ENCODE data around the gene ZNF670.

ZNF670 gene

DNA sequence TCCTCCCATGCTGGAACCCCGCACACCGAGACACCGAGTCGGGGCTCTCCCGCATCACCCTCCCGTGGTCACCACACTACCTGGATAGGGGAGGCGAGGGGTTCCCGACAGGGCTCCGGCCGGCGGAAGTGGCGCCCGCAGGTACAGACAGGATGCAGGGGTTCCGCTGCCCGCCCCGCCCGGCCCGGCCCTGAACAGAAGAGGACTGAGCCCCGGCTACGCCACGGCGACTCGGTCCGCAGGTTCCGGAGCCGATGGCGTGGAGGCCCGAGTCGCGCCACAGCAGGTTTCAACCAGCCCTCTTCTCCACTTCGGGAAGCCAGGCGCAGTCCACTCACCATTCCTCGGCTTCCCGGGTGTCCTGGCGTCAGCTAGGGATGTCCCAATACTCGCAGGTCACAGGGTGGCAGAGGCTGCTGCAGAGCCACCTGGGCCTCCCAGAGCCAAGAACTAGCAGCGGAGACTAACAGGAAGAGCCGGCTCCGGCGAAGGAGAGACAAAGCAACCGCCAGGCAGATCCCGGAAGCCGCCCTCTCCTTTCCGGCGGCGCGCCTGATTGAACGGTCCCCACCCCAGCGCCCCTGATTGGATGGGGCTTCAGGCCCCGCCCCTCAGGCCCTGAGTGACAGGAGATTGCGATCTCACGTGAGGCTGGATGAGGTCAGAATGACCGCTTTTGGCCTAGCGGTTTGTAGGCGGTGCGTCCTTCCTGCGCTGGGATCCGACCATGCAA, 25.4 kb upstream of the ZNF670 start, which contains the start of gene ZNF669:
Gene ZNF669, minus strand, starts transcription at position 498 of the 733 bp plus-strand sequence. Its CDS starts 157 bp downstream, at position 341.
- DNase-seq (ENCODE audit: low read depth) = peak; percentile 87

DNA sequence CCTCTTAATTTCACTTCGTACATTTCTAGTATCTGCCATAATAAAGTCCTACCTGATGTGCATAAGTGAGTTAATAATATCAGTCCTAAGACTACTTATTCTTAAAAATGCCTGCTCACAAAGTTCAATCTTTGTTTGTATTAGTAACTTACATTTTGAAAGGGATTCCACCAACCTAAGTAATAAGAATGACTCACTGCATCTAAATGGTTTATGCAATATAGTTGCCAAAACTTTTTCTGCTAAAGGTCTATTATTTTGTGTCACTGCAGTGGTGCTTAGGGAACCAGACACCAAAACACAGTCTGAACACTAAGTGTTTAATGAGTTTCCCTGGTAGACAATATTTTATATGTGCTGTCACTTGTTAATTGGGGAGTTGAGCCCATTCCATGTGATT, 23.8 kb upstream of the ZNF670 start:
- no peak for DNase-seq (ENCODE audit: low read depth)

DNA sequence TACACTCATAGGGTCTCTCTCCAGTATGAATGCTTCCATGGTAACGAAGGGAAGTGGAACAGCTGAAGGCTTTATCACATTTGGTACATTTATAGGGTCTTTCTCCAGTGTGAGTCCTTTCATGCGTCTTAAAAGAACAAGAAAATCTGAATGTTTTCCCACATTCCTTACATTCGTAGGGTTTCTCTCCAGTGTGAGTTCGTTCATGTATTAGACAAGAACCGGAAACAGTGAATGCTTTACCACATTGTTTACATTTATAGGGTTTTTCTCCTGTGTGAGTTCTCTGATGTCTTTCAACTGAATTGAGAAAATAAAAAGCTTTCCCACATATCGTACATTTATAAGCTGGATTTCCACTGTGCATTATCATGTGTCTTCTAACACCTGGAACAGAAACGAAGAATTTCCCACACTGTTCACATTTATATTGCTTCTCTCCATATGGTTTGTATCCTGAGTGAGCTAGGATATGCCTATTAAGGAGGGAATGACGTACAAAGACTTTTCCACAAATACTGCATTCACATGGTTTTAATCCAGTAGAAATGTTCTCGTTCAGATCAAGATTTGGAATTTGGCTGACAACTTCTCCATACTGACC, 22.2 kb upstream of the ZNF670 start:
- DNase-seq (ENCODE audit: low read depth) = no peak

DNA sequence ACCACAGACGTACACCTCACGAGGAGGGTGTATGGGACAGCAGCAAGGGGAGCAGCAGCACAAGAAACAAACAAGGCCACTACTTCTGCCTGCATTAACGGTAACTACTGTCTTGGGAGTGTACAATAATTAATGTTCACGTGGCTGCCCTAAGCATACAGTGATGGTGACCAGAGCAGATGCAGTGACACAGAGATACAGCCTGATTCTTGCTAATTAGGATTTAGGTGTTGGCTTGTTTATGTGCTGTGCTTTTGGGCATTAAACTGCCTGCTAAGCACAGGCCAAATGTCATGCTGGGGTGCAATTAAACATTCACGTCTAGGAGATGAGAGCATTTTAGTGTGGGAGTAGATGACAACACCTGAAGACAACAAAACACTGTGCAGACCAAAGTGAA, 18.3 kb upstream of the ZNF670 start:
- no peak for DNase-seq (ENCODE audit: low read depth)

DNA sequence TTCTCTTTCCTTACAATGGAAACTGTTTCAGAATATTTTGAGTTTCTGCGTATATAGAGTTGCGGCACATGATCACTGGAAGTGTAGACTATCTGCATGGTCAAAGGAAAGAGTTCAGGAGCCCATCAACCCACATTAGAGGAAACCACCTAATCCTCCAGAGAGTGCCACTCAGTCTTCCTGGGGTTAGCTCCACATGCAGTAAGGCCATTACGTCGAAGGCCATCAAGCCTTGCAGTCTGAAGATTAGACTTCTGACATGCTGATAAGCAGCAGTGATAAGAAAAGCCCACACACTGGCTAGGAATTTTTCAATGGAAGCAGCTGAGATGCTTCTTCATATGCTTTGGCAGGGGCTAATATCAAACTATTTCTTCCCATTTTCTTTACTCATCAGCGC, 17.9 kb upstream of the ZNF670 start:
- DNase-seq (ENCODE audit: low read depth) = no peak

DNA sequence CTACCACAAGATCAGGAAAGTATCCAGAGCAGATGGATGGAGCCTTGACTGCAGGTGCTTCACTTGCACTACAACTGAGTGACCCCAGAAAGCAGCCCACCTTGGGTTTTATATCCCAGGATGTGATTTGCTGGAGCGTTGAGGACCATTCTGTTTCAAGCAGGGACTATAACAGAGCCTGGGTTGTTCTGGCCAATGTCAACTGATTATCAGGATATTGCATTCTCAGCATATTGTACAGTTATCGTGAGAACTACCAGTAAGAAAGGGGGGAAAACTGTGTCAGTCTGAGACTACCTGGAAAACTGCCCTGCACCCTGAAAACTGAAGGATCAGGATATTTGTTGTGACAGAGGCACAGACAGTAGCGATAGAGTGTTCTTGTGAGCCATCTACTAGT, 17.5 kb upstream of the ZNF670 start:
- no peak for DNase-seq (ENCODE audit: low read depth)

DNA sequence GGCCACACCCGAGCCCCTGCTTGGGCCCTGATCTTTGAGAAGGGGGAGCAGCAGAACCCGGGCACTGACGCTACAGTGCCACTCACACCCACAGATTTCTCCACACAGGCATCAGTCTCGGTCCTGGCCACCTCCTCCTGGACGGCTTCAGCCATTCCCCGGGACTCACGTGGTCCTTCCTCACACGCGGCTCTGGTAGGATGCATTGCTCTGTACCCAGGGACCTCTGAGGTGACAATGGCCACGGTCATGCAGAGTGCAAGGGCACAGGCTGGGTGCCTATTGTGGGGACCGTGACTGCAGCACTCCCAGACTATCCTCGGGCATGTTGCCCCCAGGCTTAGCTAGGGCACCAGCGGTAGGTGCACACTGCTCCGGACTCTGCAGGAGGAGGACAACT, 11.8 kb upstream of the ZNF670 start:
- no peak for DNase-seq (ENCODE audit: low read depth)

DNA sequence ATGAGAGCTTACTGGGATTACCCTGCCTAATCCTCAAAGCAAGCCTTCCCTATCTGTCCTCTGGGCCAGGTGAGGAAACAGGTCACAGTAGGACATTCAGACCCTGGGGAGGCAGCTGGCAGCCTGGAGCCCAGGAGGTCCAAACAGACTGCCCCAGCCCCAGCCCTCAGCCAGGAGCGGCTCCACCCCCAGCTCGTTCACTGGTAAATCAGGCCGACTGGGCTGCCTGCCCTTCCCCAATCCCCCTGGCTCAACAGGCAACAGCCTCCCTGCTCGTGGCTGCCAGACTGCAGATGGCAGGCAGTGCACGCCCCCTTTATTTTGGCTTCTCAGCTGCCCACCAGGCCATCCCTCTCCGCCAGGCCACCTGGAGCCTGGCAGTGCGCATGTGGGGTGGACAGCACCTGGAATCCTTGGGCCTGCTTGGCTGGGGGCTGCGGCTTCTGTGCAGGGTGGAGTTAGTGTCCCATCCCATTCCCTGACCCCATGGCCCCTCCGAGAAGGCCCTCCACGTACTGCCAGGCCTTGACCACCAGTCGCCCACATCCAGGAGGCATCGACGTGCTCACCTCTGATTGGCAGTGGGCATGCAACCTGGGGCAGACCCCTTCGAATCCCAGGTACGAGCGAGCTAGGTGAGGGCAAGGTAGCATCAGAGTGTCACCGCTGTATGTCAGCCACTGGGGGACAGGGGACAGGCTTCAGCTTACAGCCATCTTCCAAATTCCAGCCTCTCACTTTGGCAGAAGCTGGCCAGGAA, 11.2 kb upstream of the ZNF670 start:
- no peak for DNase-seq (ENCODE audit: low read depth)

DNA sequence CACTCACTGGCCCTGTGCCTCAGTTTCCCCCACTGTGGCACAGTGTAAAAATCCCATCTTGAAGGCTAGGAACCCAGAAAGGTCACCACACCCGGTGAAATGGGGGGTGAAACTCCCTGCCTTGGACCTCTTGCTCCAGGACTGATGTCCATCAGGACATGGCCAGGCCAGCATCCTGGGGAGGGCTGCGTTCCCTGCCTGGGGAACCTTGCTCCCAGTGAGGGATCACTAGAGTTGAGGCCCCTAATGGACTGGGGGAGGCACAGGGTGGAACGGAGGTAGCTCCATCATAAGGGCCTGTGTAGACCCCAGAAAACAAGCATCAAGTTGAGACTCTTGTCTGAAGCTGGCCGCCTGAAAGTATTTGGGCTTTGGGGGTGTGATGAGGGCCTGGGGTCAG, 10.4 kb upstream of the ZNF670 start:
- DNase-seq (ENCODE audit: low read depth) = no peak

DNA sequence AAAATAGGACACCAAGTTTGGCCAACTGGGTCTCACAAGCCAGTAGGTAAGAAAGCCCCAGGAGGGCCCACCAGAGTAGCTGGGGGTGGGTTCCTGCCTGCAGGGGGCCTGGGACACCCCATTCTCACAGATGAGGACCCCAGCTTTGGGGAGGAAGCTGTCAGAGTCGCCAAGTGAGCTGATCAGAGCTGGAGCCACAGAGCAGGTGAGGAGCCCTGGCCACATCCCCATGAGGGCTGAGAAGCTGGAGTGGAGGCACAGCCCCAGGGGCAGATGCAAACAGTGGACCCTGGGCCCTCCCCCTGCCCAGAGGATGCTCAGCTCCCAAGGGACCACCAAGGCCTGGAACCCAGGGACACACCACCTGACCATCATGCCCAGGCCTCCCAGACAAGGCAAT, 8.6 kb upstream of the ZNF670 start:
- no peak for DNase-seq (ENCODE audit: low read depth)

DNA sequence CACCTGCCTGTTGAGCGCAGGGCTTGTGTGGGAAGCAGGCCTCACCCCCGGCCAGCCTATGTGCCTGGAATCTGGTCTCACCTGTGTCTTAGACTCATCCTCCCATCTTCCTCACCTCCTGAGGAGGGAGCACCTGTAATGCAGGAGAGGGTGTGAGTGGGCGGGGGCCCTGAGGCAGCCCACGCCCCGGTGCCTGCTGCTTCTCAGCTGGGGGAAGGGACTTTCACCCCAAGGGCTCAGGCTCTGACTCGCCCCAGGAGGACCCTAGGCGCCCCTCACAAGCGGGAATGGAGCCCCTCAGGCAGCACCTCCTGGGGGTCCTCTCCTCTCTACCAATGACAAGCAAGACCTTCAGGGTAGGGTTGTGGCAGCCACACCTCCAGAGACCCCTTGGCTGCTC, 6.7 kb upstream of the ZNF670 start:
- no peak for DNase-seq (ENCODE audit: low read depth)

DNA sequence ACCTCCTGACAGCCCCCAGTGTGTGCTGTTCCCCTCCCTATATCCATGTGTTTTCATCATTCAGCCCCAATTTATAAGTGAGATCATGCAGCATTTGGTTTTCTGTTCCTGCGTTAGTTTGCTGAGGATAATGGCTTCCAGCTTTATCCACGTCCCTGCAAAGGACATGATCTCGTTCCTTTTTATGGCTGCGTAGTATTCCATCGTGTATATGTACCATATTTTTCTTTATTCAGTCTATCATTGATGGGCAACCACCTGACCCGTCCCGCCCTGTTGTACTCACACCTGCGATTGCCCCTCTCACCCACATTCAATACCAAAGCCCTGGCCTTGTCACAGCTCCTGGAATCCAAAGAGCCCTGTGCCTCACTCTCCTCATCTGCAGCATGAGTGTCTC, 6.2 kb upstream of the ZNF670 start:
- DNase-seq (ENCODE audit: low read depth) = no peak

DNA sequence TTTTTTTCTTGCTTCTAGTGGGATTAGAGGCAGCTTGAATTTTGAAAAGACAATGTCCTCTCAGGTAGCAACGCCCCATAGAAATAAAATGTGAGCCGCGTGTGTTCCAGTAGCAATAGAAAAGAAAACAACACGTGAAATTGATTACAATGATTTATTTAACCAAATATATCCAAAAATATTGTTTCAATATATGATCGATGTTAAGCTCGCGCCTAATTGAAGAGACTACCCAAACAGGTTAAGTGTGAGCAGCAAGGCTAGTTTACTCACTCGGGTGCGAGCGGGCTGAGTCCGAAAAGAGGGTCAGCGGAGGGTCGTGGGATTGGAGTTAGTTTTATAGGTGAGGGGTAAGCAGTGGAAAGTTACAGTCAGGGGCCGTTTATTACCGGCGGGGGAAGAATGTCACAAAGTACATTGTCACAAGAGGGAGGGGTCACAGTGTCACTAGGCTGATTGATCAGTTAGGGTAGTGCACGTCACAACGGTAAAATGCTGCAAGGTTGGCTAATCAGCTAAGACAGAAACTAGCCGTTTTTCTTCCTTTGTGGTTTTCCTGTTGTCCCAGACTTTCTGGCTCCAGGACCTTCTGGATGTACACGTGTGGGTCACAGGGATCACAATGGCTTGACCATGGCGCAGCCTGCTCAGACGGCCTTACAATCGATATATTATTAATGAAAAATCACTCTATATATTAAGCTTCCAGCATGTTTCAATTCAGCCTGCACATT, 697 bp upstream of the ZNF670 start:
- no peak for DNase-seq (ENCODE audit: low read depth)

DNA sequence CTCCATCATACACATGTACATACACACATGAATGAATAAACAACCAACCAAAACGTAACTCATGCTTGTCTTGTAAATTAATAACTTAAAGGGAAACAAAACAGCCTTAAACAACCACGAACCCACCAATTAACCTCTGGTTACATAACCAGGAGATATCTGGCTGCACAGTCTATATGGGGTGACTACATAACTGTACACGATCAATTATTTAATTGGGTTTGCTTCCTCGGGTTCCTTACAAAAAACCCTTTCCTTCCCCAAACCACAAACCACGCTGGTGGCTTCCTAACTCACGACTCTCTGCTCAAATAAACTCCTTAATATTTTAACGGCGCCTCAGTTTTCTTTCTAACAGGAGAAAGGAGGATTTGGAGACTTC, 744 bp downstream of the ZNF670 start:
- no peak for DNase-seq (ENCODE audit: low read depth)

DNA sequence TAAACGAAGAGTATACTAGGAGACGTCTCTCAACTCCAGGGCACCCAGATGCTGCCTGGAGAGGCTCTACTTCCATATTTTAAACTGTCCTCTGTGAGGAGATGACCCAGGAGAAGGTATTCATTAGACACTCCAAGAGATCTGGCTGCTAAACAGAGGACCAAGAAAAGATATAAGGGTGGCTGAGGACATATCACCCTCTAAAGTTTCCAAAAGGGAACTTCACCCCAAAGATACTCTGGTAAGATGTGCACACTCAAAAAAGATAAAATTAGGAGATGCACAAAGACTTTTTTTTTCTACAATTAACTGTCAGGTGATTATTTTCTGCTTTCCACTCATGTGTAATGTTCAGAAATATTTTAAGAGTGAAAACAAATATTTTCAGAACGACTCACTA, 1.4 kb downstream of the ZNF670 start:
- no peak for DNase-seq (ENCODE audit: low read depth)

DNA sequence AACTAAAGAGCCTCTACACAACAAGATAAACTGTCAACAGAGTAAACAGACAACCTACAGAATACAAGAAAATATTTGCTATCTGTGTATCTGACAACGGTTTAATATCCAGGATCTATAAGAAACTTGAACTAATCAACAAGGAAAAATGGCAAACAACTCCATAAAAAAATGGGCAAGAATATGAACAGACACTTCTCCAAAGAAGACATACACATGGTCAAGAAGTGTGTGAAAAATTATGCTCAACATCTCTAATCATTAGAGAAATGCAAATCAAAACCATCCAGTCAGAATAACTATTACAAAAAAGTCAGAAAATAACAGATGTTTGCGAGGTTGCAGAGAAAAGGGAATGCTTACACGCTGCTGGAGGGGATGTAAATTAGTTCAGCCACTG, 8.0 kb downstream of the ZNF670 start:
- no peak for DNase-seq (ENCODE audit: low read depth)

DNA sequence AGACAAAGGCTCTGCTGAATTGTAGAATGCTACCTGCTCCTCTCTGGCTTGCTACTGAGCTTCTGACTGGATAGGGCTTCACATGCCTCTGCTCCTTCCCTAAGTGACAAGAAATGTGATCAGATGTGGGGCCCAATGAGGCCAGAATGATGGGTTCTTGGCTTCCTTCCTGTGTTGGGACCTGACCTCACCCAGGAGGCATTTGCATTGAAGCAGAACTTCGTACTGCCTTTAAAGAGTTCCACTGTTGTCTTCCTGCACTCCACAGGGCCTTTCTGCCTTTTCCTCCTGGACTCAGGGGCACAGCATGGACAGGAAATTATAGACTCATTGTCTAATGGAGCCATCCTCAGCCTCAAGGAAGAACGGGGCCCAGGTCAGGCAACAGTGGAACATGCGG, 14.3 kb downstream of the ZNF670 start:
- DNase-seq (ENCODE audit: low read depth) = no peak

DNA sequence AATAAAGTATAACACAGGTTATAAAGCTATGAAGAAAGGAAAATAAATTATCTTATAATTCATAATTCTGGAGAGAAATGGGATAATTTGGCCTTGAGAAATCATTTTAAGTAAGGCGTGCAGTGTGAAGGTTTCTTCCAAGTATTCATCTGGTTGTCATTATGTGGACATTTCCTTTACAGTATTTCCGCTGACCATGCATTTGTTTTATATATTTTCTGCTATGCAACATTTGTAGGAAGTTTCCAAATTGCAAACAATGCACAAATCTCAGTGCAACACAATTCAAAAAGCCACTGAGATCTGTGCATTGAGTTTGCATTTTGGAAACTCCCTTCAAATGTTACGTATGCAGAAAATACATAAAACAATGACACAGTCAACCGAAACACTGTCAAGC, 17.8 kb downstream of the ZNF670 start:
- no peak for DNase-seq (ENCODE audit: low read depth)

DNA sequence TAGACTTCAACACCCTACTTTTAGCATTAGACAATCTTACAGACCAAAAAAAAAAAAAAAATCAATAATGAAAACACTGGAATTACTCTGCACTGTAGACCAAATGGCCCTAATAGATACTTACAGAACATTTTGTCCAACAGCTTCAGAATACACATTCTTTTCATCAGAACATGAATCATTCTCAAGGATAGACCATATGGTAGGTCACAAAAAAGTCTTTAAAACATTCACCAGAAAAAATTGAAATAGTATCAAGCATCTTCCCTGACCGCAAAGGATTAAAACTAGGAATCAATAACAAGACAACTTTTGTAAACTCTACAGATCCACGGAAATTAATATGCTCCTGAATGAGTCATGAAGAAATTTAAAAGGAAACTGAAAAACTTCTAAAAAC, 22.5 kb downstream of the ZNF670 start:
- no peak for DNase-seq (ENCODE audit: low read depth)

DNA sequence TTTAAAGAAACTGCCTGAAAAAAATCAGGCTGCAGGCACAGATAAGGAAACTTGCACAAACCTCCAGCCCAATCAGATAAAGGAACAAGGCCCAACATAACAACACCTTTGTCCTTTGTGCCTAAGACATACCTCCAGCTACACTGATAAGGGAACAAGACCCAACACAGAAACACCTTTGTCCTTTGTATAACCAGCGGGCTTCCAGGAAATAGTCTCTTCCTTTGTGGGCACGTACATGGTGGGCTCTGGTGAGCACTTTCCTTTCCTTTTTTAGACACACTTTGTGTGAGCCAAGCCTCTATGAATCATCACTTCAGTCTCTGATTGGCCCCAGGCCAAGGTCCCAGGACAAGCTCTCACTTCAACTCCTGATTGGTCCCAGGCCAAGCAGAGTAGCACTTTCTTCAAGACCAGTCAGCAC, 23.6 kb downstream of the ZNF670 start:
- DNase-seq (ENCODE audit: low read depth) = no peak

DNA sequence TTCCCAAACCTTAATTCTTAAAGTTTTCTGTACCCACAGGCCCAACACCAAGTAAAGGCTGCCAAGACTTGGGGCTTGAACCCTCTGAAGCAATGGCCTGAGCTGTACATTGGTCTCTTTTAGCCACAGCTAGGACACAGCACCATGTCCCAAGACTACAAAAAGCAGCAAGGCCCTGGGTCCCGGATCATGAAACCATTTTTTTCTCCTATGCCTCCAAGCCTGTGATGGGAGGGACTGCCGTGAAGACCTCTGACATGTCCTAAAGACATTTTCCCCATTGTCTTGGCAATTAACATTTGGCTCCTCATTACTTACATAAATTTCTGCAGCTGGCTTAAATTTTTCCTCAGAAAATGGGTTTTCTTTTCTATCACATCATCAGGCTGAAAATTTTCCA, 30.9 kb downstream of the ZNF670 start:
- no peak for DNase-seq (ENCODE audit: low read depth)

DNA sequence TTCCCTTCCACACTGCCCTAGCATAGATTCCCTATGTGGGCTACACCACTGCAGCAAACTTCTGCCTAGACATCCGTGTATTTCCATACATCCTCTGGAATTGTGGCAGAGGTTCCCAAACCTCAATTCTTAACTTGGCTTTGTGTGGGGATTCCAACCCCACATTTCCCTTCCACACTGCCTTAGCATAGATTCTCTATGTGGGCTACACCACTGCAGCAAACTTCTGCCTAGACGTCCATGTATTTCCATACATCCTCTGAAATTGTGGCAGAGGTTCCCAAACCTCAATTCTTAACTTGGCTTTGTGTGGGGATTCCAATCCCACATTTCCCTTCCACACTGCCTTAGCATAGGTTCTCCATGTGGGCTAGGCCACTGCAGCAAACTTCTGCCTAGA, 31.4 kb downstream of the ZNF670 start:
- DNase-seq (ENCODE audit: low read depth) = no peak

DNA sequence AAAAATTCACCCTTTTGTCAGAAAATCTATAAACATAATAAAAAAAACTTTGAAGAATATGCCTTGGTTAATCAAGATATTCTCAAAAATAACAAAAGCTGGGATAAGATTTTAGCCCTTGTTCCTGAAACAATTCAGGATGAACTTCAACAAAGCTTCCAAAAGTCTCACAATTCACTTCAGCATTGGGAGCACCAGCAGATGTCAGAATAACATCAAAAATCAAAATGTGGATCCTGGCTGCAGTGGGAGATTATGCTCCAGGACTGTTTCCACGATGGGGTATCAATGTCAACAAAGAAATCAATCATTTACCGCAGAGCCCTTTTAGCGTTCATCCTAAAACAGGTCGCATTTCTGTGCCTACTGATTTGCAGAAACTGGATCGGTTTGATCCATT, 35.2 kb downstream of the ZNF670 start:
- DNase-seq (ENCODE audit: low read depth) = no peak
